ENCODE results near the gene TMEM51. TPM values are rescaled to one million over a fixed set of nuclear protein-coding genes. Genes with fewer than 3 reads are reported as not detected.

TMEM51 gene
- 36.6 and 46.2 TPM in 2 replicates for total RNA-seq

DNA sequence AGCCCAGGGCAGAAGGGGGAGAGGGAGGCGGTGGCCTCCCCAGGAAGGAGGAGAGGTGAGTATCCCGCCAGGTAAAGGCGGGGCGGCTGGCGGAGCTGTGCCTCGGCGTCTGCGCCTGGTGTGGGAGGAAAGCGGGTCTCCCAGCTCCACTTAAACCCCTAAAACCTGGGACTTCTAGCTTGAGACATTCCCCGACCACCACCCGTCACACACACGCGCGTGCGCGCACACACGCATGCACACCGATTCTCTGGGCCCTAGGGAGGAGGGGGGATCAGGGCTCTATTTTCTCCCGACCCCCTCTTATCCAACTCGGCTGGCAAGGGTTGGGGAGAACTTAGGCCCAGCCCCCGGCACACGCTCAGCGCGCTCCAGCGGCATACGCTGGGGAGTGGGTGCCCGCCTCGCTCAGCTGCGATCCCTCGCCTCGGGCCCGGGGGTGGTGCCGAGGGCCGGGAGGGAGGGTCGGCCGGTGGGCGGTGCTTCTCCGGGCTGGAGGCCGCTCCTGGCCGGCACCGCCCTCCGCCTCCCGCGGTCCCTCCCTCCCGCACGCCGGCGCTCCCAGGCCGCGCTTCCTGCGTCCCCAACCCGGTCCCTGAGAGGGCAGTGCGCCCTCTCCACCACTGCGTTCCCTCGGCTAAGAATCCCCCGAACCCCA is at the start of gene TMEM51:
TSS of gene TMEM51 (plus strand) at position 564 of the 658 bp plus-strand sequence. CDS start 61,341 bp downstream, outside the sequence.
- DNase-seq (ENCODE audit: extremely low read depth, low read depth, low spot score), result no peak

- no peak for DNase-seq (ENCODE audit: extremely low read depth, low read depth, low spot score)
Measured at GRCh38 chr1:15103906-15104305, 49.6 kb upstream of the TMEM51 start.

DNA sequence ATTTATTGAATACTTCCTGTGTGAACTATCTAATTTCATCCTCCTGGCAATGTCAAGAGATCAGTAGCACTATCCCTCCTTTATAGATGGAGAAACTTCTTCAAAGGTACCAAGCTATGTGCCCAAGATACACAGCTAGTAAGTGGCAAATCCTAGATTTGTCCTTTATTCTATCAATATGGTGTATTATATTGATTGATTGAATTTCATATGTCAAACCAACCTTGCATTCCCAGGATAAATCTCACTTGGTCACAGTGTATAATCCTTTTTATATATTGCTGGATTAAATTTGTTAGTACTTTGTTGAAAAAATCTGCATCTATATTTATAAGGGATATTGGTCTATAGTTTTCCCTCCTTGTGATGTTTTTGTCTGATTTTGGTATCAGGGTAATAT is 48.8 kb upstream of the TMEM51 start:
- DNase-seq (ENCODE audit: extremely low read depth, low read depth, low spot score), result no peak

DNA sequence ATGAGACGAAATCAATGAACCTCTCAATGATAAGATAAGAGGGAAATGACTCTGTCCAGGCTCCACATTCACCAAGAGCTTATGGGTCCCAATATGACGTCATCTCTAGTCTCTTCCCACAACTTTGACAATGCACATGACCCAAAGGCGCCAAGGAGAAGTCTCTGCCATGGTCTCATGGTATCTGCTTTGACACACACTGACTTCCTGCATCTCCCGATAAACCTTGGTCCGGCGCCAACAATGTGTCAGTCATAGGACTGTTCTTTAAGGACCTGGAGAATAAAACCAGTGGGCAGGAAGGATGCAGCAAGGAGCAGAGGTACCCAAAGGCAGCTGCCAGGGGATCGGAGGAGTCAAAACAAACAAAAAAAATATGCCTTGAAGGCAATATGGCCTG is 46.9 kb upstream of the TMEM51 start:
- no peak for DNase-seq (ENCODE audit: extremely low read depth, low read depth, low spot score)

DNA sequence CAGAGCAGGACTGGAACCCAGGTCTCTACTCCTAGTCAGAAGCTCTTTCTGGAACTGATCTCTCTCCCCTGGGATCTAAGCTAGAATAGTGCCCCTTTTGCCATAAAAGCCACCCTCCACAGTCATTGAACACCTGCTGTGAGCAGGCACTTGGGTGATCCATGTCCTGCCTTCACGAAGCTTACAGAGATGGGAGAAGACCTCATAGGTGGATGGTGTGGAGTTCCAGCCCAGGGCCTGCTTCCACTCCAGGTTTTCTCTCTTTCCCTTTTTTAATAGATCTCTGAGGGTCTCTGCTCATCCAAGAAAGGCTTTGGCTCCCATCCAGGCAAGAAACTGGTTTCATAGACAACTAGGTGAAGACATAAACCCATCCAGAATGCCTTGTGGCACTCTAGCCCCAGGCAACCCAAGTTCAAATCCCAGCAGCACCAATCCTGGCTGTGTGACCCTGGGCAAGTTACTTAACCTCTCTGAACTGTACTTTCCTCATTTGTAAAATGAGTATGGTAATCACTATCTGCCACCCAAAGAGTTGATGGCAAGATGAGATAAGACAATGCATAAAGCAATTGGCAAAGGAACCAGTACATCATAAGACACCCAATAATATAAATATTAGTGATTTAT is 46.4 kb upstream of the TMEM51 start:
- DNase-seq (ENCODE audit: extremely low read depth, low read depth, low spot score), result no peak

DNA sequence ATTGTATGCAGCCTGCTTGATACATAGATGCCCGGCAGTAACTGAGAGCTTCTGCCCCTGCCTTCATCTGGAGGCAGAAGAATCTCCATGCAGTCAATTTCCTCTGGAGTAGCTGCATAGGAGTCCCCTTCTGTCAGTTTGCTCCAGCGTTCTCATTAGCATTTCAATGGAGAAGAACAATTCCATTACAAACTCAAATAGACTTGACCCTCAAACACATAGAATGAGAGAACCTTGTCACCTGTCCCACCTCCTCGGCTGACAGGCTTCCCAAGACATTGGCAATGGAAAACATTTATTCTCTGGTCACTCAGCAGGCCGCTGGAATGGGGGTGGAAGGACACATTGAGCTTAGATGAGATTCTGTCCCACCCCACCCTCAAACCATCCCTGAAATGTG is 45.6 kb upstream of the TMEM51 start:
- no peak for DNase-seq (ENCODE audit: extremely low read depth, low read depth, low spot score)

DNA sequence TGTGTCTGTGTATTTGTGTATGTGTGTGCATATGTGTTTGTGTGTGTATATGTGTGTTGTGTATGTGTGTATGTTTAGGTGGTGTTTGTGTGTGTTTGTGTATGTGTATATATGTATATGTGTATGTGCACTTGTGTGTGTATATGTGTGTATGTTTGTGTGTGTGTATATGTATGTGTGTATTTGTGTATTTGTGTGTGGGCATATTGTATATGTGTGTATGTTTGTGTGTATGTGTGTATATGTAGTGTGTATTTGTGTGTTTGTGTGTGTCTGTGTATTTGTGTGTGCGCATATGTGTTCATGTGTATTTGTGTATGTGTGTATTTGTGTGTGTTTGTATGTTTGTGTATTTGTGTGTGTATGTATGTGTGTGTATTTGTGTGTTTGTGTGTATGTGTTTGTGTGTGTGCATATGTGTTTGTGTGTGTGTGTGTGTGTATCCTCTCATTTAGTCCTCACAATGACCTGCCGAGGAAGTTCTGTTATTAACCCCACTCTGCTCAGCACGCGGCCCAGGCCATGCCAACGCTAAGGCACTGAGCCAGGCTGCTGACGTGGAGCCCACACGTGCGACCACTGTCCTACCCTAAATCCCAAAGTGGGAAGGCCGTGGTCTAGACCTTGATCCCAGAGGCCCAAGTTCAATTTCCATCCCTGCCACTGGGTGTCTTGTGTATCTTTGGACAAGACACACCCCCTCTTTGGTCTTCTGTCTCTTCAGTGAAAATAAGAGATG is 43.2 kb upstream of the TMEM51 start:
- no peak for DNase-seq (ENCODE audit: extremely low read depth, low read depth, low spot score)

DNA sequence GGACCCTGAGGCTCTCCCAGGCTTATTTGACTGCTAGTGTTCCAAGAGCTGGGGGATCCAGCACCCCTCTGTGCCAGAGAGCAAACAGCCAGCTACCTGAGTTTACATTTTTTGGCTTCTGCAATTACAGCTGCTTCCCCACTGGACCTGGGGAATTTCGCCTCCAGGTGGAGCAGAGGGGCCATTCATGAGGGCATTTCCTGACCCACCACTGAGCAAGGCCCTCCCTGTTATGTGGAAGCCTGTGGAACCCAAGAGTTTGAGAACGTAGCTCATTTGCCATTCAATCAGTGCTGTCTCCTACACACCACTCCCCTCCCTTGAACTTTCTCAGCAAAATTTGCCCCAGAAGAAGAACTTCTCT is 42.7 kb upstream of the TMEM51 start:
- no peak for DNase-seq (ENCODE audit: extremely low read depth, low read depth, low spot score)

GRCh38 chr1:15113146-15113545 is 40.4 kb upstream of the TMEM51 start:
- DNase-seq (ENCODE audit: extremely low read depth, low read depth, low spot score), result no peak

GRCh38 chr1:15114884-15115283 is 38.7 kb upstream of the TMEM51 start:
- no peak for DNase-seq (ENCODE audit: extremely low read depth, low read depth, low spot score)

DNA sequence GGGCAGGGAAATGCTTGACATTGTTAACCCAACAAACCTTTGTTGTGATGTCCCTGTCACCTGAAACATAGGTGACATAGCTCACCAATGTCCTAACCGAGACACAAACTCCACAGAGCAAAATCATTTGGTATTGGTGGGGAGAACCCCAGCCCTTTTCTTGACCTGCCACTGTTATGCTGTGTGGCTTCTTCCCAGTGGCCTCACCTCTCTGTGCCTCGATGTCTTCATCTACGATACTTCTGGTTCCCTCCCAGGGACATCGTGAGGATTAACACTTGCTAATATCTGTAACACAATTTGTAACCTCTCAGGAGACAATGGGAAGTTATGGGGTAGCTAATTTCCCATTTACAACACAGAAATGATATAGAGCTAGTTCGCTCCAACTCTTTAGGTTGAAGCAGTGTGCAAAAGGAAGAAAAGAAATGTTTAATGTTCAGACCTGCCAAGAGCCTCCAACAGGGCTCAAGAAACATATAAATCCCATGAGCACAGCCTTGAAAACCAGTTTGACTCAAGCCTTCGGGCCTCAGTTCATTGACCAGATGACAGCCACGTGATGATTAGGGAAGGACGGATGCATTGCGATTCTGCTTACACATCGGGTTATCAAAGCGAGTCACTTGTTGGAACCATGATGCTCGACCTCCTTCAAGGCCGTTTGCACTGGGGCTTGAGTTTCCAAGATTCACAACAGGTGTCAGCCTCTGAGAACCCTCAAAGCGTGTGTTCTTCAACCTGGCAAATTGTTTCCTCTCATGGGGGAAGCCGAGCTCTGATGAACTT is 37.8 kb upstream of the TMEM51 start:
- no peak for DNase-seq (ENCODE audit: extremely low read depth, low read depth, low spot score)

DNA sequence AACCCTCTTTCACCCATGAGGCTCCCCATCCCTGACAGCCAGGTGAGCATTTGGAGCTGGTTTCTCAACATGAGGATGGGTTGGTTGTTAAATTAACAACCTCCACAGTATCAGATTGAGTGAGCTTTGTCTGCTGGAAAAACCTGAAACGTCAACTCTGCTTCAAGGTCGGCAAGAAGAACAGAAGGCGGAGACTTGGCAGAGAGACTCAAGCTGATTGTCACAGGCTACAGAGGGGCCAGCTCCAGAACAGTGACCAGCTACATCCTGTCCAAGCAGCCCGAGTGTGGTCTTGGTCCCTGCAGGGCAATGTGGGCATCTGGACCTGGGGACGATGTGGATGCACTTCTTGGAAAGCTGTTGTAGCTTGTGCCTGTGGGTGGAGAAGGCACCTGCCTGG is 36.6 kb upstream of the TMEM51 start:
- DNase-seq (ENCODE audit: extremely low read depth, low read depth, low spot score), result no peak

- DNase-seq (ENCODE audit: extremely low read depth, low read depth, low spot score), result no peak
Measured at GRCh38 chr1:15117671-15118325, 35.7 kb upstream of the TMEM51 start.

DNA sequence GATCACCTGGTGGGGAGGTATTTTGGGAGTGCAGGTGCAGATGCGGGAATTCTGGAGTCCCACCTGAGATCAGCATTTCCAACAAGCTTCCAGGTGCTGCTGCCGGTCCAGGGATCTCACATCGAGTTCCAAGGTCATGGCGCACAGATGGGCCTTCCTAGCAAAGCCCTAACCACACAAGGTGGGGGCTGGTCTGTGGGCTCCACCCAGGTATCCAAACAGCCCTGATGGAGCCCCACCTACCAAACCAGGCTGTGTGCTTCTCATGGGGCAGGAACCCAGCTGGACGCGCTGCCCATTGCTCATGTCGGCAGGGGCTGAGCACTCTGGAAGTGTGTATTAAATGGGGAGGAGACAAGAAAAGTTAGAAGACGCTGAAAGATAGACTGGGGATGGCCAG is 35.0 kb upstream of the TMEM51 start:
- DNase-seq (ENCODE audit: extremely low read depth, low read depth, low spot score), result no peak

GRCh38 chr1:15120251-15120945 is 33.1 kb upstream of the TMEM51 start:
- no peak for DNase-seq (ENCODE audit: extremely low read depth, low read depth, low spot score)

GRCh38 chr1:15122331-15122730 is 31.2 kb upstream of the TMEM51 start:
- DNase-seq (ENCODE audit: extremely low read depth, low read depth, low spot score), result no peak

- DNase-seq (ENCODE audit: extremely low read depth, low read depth, low spot score), result no peak
Measured at GRCh38 chr1:15123270-15123669, 30.3 kb upstream of the TMEM51 start.

- DNase-seq (ENCODE audit: extremely low read depth, low read depth, low spot score), result no peak
Measured at GRCh38 chr1:15123925-15124324, 29.6 kb upstream of the TMEM51 start.

DNA sequence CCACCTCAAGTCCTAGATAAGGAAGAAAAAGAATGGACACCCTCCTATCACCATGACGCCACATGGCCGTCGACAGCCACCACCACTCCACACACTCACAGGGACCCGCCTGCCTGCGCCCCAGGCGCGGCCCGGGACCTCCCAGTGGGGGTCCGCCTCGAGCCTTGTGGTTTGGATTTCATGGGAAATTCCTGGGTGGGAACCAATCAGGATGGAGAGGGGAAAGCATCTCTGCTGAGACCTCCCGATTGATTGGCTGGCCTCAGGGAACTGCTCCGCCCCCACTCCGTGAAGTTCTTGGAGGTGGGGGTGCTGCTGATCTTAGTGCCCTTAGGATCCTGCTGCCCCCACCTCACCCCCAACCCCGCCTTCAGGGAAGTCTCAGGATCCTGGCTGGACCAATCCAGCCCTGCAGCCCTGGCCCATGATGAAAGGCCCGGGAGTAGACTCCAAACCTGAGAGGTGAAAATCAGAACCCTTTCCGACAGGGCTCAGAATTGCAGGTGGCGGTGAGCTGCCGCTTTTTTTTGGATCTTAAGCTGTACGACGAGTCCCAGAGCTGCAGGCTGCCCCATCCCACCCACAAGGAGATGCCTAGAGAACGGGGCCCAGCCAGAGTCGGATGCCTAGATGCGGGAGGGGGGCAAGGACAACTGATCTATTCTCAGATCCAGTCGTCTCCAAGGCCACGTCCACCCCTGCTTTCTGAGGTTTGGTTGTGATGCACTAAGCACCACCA is 29.0 kb upstream of the TMEM51 start:
- DNase-seq (ENCODE audit: extremely low read depth, low read depth, low spot score), result no peak
